OCI-M1 (cell line): ENCODE data around the gene CDCA8.

Source experiments
- DNase-seq: peaks from one replicate; lab custom pipeline; 2025; lab: John Stamatoyannopoulos, UW

Gene CDCA8

DNA sequence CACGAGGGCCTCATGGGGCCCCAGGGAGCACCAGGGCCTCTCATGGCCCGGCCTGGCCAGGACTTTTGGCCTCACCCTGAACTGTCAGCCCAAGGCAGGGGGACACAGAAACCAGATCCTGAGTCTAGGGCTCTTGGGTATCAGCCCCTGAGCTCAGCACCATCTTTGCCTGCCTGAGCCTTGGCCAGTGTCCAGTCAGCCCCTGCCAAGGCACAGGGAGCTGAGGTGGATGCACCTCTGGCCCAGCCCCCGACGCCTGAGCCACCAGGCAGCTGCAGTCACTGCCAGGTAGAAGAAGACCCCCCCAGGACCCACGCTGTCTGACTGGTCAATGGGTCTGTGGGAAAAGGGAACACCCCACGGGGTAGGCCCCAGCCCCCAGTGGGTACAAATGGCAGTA lies 25.3 kb downstream of the CDCA8 start:
- no peak for DNase-seq

- DNase-seq: no peak
Measured at GRCh38 chr1:37718181-37718900, 26.0 kb downstream of the CDCA8 start.

DNA sequence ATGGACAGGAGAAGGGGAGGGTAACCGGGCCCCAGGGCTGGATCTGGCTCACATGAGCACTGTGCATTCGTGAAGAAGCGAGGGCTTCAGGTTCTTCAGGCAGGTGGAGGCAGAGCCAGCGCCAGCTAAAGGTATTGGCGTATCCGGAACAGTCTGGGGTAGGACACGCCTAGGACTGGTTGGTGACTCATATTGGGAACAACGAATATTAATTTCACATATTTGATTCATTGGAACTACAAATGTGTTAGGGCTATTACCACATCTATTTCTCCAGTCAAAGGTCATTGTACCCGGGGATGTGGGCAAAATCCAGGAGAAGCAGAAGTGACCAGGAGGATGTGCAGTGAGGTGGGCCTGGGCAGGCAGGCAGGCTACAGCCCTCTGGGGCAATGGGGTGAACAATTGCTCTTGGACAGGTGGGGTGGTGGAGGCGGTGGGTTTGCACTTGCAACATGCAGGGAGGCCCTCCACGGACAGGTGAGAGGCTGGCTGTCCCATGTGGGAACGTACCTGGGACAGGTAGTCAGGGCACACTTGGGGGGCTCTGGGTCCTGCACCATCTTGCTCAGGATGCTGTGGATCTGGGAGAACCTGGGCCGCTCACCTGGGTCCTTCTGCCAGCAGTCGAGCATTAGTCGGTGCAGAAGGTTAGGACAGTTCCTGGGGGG lies 26.7 kb downstream of the CDCA8 start:
- no peak for DNase-seq

DNA sequence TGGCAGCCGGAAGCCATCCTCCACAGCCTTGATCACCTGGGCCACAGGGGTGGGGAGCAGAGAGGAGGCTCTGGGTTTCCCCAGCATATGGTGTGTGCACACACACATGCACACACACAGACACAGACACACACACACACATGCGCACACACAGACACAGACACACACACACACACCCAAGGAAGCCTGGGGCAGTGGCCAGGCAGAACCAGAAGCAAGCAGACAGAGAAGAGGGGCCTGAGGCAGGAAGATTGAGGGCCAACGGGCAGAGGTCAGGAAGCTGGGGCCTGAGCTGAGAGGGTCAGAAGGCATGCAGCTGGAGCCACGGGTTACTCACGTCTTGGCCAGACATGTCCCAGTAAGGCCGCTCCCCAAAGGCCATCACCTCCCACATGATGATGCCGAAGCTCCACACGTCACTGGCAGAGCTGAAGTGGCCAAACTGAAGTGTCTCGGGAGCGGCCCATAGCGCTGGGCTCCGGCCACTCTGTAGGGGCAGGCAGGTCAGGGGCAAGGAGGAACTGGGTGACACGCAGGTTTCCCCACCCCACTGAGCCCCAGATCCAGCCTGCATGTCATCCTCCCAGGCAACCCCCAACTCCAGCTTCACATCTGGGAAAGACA lies 27.4 kb downstream of the CDCA8 start:
- DNase-seq: no peak

DNA sequence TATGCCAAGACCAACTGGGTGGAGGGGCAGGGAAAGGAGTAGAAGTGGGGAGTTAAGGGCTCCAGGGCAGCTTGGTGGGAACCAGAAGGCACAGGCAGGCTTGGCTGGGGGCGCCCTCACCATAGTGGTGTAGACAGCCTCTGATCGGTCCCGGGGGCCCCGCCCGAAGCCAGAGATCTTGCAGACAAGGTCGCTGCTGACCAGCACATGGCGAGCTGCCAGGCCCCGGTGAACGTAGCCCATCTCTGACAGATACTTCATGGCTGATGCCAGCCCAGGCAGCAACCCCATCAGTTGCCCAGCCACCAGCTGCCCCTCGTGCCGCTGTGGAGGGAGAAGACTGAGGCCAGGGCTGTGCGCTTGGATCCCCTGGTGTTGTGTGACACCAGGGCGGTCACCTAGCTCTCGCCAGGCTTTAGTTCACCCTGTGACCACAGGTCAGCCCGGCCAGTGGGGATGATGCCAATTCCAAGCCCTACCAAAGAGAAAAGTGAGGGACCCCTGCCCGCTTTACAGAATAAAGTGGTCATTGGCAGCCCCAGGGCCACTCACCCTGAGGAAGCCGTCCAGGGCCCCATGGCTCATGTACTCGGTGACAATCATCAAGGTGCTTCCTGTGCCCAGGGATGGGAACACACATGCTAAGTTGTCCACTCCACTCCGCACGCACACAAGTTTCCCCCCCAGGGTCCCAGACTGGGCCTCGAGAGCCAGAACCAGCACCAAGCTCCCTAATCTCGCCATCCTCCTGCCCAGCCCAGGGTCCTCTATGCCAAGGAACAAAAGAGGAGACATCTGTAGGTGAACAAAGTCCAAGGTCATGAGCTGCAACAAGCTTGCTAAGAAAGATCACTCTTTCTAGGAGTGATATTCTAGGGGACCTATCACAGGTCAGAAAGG lies 28.2 kb downstream of the CDCA8 start:
- no peak for DNase-seq

DNA sequence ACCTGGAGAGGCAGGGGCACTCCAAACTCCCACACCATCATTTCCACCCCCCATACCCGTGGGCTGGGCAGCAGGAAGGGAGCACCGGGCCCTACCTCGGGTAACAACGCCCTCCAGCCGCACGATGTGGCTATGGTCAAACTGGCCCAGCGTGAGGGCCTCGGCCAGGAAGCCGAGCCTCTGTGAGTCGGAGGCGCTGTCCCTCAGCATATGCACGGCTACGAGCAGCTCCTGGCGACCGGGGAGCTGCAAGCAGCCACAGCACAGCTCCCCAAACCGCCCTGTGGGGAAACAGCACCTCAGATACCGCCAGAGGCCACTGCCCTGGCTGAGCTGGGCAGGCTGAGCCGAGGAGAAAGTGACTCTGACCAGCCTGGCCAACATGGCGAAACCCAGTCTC lies 29.2 kb downstream of the CDCA8 start:
- DNase-seq: no peak

- DNase-seq: no peak
Measured at GRCh38 chr1:37722181-37723071, 30.1 kb downstream of the CDCA8 start.

DNA sequence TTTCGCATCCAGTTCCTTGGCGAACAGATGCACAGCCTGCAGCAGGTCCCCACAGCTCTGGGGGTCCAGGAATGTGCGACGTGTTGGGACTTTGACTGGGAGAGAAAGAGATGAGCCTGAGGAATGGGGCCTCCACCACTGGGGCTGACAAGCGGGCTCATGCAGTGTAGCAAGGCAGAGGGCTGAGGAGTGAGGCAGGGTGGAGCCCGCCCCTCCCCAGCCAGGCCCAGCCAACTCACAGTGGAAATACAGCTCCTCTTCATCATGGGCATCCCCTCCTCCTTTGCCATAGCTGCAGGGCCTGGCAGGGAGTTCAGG lies 30.7 kb downstream of the CDCA8 start:
- no peak for DNase-seq

- peak; percentile 53 for DNase-seq
Measured at GRCh38 chr1:37723390-37724078, 31.2 kb downstream of the CDCA8 start.

- DNase-seq: no peak
Measured at GRCh38 chr1:37724575-37724974, 32.3 kb downstream of the CDCA8 start.

- DNase-seq: no peak
Measured at GRCh38 chr1:37725851-37726613, 33.7 kb downstream of the CDCA8 start.

GRCh38 chr1:37726751-37727585 lies 34.7 kb downstream of the CDCA8 start:
- no peak for DNase-seq

GRCh38 chr1:37728416-37728815 lies 36.1 kb downstream of the CDCA8 start:
- DNase-seq: no peak

DNA sequence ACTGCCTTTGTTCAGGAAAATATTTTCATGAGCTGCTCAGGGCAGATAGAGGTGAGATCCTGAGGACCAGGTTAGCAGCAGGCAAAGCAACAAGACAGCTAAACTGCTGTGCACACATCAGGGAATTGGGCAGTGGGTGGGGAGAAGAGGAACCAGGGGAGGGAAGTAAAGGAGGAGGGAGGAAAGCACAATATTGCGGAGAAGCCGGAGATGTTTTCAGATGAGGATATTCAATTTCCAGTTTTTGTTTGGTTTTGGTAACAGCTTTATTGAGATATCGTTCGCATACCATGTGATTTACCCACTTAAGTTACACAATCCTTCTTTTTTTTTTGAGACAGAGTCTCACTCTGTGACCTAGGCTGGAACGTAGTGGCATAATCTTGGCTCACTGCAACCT lies 38.1 kb downstream of the CDCA8 start:
- DNase-seq: no peak

- DNase-seq: no peak
Measured at GRCh38 chr1:37731312-37732019, 39.1 kb downstream of the CDCA8 start.

DNA sequence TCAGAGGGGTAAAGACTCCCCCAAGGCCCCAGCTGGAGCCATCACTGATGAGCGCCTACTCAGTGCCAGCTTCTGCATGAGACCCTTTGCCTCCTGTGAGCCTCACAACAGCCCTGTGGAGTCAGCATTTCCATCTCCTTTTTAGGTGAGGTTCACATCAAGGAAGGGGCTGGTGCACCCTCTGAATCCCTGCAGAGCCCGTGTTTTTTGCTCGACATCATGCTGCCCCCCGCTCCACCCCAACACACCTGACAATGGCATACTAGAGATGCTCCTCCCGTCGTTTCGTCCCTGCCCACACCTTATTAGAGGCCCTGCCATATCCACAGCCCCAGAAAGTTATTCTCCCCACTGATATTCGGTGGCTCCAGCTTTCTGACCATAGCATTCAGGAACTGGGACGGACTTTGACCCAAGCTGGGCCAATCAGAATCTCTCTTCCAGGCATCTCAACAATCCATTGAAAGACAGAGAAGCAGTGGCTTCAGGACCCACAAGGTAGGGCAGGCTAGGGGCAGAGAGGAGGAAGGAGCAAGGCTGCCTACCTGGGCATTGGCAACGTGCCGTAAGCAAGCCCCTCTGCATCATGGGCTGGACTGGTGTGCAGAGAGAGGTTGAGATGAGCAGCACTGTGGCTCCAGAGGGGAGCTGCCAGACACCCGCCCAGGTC lies 39.9 kb downstream of the CDCA8 start:
- no peak for DNase-seq

- no peak for DNase-seq
Measured at GRCh38 chr1:37734629-37735591, 42.6 kb downstream of the CDCA8 start.
